ENCODE results near the gene FKBP8.

DNA sequence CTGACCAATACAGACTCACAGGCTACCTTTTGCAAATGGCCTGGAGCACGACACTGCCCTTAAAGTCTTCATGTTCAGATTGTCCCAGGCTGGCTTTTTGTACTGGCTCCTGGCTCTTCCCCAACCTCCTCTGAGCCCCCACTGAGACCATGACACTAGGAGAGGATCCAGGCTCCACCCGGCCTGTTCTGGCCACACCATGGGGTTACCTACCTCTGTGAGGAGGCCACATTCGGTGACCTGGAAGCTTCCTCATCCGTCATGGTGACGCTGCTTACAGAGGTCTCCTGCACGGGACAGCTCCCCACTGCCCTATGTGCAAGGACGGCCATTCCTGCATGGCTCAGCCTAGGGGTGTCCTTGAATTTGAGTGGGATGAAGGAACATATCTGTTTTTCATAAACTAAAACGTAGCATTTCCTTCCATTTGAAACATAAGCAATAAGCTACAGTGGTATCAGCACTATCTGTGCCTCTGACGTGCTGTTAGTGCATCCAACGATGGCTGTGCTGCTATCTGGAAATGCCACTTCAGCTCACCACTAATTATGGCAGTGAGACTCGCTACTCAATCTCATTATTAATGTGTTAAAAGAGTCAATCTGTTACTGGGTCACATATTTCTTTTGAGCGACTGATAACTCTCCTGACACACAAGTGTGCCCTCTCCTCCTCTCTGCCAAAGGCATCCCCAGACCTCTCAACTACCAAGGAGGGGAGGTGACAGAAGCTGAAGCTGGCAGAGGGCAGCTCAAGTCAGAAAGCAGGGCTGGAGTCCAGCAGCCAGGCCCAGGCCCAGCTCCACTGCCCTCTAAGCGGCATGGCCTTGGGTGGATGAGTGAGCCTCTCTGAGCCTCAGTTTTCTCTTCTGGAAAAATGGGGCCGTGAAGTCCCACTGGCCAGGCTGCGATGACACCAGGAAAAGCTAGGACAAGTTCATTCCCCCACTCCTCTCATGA, 51.1 kb downstream of the FKBP8 start:
- TF ChIP-seq, protein P1, sequence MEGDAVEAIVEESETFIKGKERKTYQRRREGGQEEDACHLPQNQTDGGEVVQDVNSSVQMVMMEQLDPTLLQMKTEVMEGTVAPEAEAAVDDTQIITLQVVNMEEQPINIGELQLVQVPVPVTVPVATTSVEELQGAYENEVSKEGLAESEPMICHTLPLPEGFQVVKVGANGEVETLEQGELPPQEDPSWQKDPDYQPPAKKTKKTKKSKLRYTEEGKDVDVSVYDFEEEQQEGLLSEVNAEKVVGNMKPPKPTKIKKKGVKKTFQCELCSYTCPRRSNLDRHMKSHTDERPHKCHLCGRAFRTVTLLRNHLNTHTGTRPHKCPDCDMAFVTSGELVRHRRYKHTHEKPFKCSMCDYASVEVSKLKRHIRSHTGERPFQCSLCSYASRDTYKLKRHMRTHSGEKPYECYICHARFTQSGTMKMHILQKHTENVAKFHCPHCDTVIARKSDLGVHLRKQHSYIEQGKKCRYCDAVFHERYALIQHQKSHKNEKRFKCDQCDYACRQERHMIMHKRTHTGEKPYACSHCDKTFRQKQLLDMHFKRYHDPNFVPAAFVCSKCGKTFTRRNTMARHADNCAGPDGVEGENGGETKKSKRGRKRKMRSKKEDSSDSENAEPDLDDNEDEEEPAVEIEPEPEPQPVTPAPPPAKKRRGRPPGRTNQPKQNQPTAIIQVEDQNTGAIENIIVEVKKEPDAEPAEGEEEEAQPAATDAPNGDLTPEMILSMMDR (conservative IDR thresholded peaks at IDR 0.05; ENCODE audit: low read depth, low read length): no peak
- TF ChIP-seq EZH2phosphoT487 (IDR thresholded peaks at IDR 0.05; ENCODE audit: borderline replicate concordance, low read length) (no peak), EZH2 (IDR thresholded peaks at IDR 0.05; ENCODE audit: low read length, unreplicated experiment) (no peak)

Measured in PC-3 (cell line).